ENCODE measurements around the gene NWD2.

NWD2 gene

GRCh38 chr4:37326852-37327251 is 82.3 kb downstream of the NWD2 start:
- H3K9me3 Mint-ChIP-seq, result peaks cover 11% of the 10 kb centered on the region
- no peaks in the 10 kb centered on the region for H3K36me3 Mint-ChIP-seq (ENCODE audit: low read depth)
- no peaks in the 10 kb centered on the region for H3K4me1 Mint-ChIP-seq (ENCODE audit: low read depth)
- no peak overlapping the region for H3K4me3 Mint-ChIP-seq
- H3K27me3 Mint-ChIP-seq (ENCODE audit: low read depth), result no peaks in the 10 kb centered on the region
- no peak overlapping the region for H3K27ac Mint-ChIP-seq

- no peaks in the 10 kb centered on the region for H3K9me3 Mint-ChIP-seq
- H3K4me1 Mint-ChIP-seq (ENCODE audit: low read depth), result no peaks in the 10 kb centered on the region
- H3K36me3 Mint-ChIP-seq (ENCODE audit: low read depth), result no peaks in the 10 kb centered on the region
- H3K27ac Mint-ChIP-seq, result no peak overlapping the region
- H3K4me3 Mint-ChIP-seq, result no peak overlapping the region
- H3K27me3 Mint-ChIP-seq (ENCODE audit: low read depth), result no peaks in the 10 kb centered on the region
Measured at GRCh38 chr4:37338972-37339371, 94.4 kb downstream of the NWD2 start.

GRCh38 chr4:37358748-37359147 is 114.2 kb downstream of the NWD2 start:
- Mint-ChIP-seq H3K9me3 (no peaks in the 10 kb centered on the region), H3K4me3 (no peak overlapping the region), H3K27ac (no peak overlapping the region), H3K36me3 (ENCODE audit: low read depth) (no peaks in the 10 kb centered on the region), H3K4me1 (ENCODE audit: low read depth) (no peaks in the 10 kb centered on the region), H3K27me3 (ENCODE audit: low read depth) (no peaks in the 10 kb centered on the region)

GRCh38 chr4:37359261-37359660 is 114.7 kb downstream of the NWD2 start:
- no peaks in the 10 kb centered on the region for H3K27me3 Mint-ChIP-seq (ENCODE audit: low read depth)
- H3K9me3 Mint-ChIP-seq, result no peaks in the 10 kb centered on the region
- no peak overlapping the region for H3K4me3 Mint-ChIP-seq
- no peaks in the 10 kb centered on the region for H3K4me1 Mint-ChIP-seq (ENCODE audit: low read depth)
- no peaks in the 10 kb centered on the region for H3K36me3 Mint-ChIP-seq (ENCODE audit: low read depth)
- no peak overlapping the region for H3K27ac Mint-ChIP-seq

GRCh38 chr4:37365888-37366287 is 121.3 kb downstream of the NWD2 start:
- no peak overlapping the region for H3K4me3 Mint-ChIP-seq
- H3K4me1 Mint-ChIP-seq (ENCODE audit: low read depth), result no peaks in the 10 kb centered on the region
- H3K9me3 Mint-ChIP-seq, result no peaks in the 10 kb centered on the region
- no peak overlapping the region for H3K27ac Mint-ChIP-seq
- peaks cover 4% of the 10 kb centered on the region for H3K27me3 Mint-ChIP-seq (ENCODE audit: low read depth)
- no peaks in the 10 kb centered on the region for H3K36me3 Mint-ChIP-seq (ENCODE audit: low read depth)

GRCh38 chr4:37367901-37368300 is 123.4 kb downstream of the NWD2 start:
- no peak overlapping the region for H3K27ac Mint-ChIP-seq
- no peaks in the 10 kb centered on the region for H3K4me1 Mint-ChIP-seq (ENCODE audit: low read depth)
- peaks cover 4% of the 10 kb centered on the region for H3K27me3 Mint-ChIP-seq (ENCODE audit: low read depth)
- no peaks in the 10 kb centered on the region for H3K36me3 Mint-ChIP-seq (ENCODE audit: low read depth)
- no peaks in the 10 kb centered on the region for H3K9me3 Mint-ChIP-seq
- H3K4me3 Mint-ChIP-seq, result no peak overlapping the region

GRCh38 chr4:37370052-37370451 is 125.5 kb downstream of the NWD2 start:
- H3K9me3 Mint-ChIP-seq, result no peaks in the 10 kb centered on the region
- H3K36me3 Mint-ChIP-seq (ENCODE audit: low read depth), result no peaks in the 10 kb centered on the region
- H3K4me1 Mint-ChIP-seq (ENCODE audit: low read depth), result no peaks in the 10 kb centered on the region
- no peaks in the 10 kb centered on the region for H3K27me3 Mint-ChIP-seq (ENCODE audit: low read depth)
- no peak overlapping the region for H3K27ac Mint-ChIP-seq
- H3K4me3 Mint-ChIP-seq, result no peak overlapping the region

GRCh38 chr4:37381040-37381668 is 136.6 kb downstream of the NWD2 start:
- H3K9me3 Mint-ChIP-seq, result no peaks in the 10 kb centered on the region
- H3K4me1 Mint-ChIP-seq (ENCODE audit: low read depth), result no peaks in the 10 kb centered on the region
- H3K4me3 Mint-ChIP-seq, result no peak overlapping the region
- peaks cover 7% of the 10 kb centered on the region for H3K27me3 Mint-ChIP-seq (ENCODE audit: low read depth)
- no peak overlapping the region for H3K27ac Mint-ChIP-seq
- H3K36me3 Mint-ChIP-seq (ENCODE audit: low read depth), result no peaks in the 10 kb centered on the region

GRCh38 chr4:37383579-37384229 is 139.2 kb downstream of the NWD2 start:
- no peaks in the 10 kb centered on the region for H3K4me1 Mint-ChIP-seq (ENCODE audit: low read depth)
- H3K27ac Mint-ChIP-seq, result no peak overlapping the region
- H3K9me3 Mint-ChIP-seq, result no peaks in the 10 kb centered on the region
- no peak overlapping the region for H3K4me3 Mint-ChIP-seq
- peaks cover 10% of the 10 kb centered on the region for H3K27me3 Mint-ChIP-seq (ENCODE audit: low read depth)
- H3K36me3 Mint-ChIP-seq (ENCODE audit: low read depth), result no peaks in the 10 kb centered on the region

GRCh38 chr4:37385424-37385823 is 140.9 kb downstream of the NWD2 start:
- no peak overlapping the region for H3K4me3 Mint-ChIP-seq
- H3K27ac Mint-ChIP-seq, result no peak overlapping the region

GRCh38 chr4:37388681-37389365 is 144.3 kb downstream of the NWD2 start:
- peaks cover 2% of the 10 kb centered on the region for H3K4me1 Mint-ChIP-seq (ENCODE audit: low read depth)
- H3K36me3 Mint-ChIP-seq (ENCODE audit: low read depth), result no peaks in the 10 kb centered on the region
- H3K4me3 Mint-ChIP-seq, result no peak overlapping the region
- H3K9me3 Mint-ChIP-seq, result no peaks in the 10 kb centered on the region
- peaks cover 7% of the 10 kb centered on the region for H3K27me3 Mint-ChIP-seq (ENCODE audit: low read depth)
- H3K27ac Mint-ChIP-seq, result no peak overlapping the region

More at GRCh38 chr4:37385424-37385823, 140.9 kb downstream of the NWD2 start:
- Mint-ChIP-seq H3K9me3 (no peaks in the 10 kb centered on the region), H3K27me3 (ENCODE audit: low read depth) (peaks cover 10% of the 10 kb centered on the region), H3K36me3 (ENCODE audit: low read depth) (no peaks in the 10 kb centered on the region), H3K4me1 (ENCODE audit: low read depth) (no peaks in the 10 kb centered on the region)

- H3K4me1 Mint-ChIP-seq (ENCODE audit: low read depth), result peaks cover 2% of the 10 kb centered on the region
- no peaks in the 10 kb centered on the region for H3K9me3 Mint-ChIP-seq
Measured at GRCh38 chr4:37389366-37389765, 144.8 kb downstream of the NWD2 start.

GRCh38 chr4:37389967-37390580 is 145.5 kb downstream of the NWD2 start:
- no peak overlapping the region for H3K4me3 Mint-ChIP-seq
- H3K9me3 Mint-ChIP-seq, result no peaks in the 10 kb centered on the region
- H3K36me3 Mint-ChIP-seq (ENCODE audit: low read depth), result no peaks in the 10 kb centered on the region
- H3K4me1 Mint-ChIP-seq (ENCODE audit: low read depth), result peaks cover 2% of the 10 kb centered on the region
- peaks cover 6% of the 10 kb centered on the region for H3K27me3 Mint-ChIP-seq (ENCODE audit: low read depth)
- no peak overlapping the region for H3K27ac Mint-ChIP-seq

More at GRCh38 chr4:37389366-37389765, 144.8 kb downstream of the NWD2 start:
- H3K27ac Mint-ChIP-seq, result no peak overlapping the region
- peaks cover 7% of the 10 kb centered on the region for H3K27me3 Mint-ChIP-seq (ENCODE audit: low read depth)
- no peaks in the 10 kb centered on the region for H3K36me3 Mint-ChIP-seq (ENCODE audit: low read depth)
- H3K4me3 Mint-ChIP-seq, result no peak overlapping the region

- Mint-ChIP-seq H3K4me3 (no peak overlapping the region), H3K36me3 (ENCODE audit: low read depth) (no peaks in the 10 kb centered on the region), H3K4me1 (ENCODE audit: low read depth) (peaks cover 2% of the 10 kb centered on the region), H3K27me3 (ENCODE audit: low read depth) (no peaks in the 10 kb centered on the region), H3K27ac (no peak overlapping the region), H3K9me3 (no peaks in the 10 kb centered on the region)
Measured at GRCh38 chr4:37392521-37393255, 148.1 kb downstream of the NWD2 start.
